ENCODE results near the gene TSSK3.

DNA sequence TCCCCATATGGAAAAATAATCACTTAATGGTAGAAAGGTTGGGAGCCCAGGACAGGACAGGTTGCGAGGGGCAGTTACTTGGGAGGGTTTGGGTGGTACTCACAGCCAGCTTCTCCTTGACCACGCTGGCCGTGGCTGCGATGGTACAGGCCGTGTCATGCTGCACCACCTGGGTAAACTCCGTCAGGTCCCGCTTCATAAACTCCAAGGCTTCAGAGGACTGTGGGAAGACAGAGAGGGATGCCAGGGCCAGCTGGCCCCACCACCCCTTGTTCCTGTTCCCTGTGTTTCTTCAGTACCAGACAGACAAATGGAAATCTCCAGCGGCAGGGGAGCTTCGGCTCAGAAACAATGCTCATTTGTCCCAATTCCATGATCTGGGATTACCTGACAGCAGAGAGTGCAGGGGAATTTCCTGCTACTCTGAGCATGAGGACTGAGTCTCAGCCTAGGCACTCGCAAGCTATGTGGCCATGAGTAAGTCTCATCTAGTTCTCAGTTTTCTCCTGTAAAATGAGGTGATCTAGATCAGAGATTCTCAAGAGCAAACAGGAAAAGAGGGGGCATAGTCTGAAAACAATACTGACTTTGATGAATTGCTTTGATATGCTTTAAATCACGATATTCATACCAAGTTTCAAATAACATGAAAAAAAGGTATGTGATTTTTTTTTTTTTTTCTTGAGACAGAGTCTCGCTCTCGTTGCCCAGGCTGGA, 24.5 kb downstream of the TSSK3 start:
- TF ChIP-seq, protein P1, sequence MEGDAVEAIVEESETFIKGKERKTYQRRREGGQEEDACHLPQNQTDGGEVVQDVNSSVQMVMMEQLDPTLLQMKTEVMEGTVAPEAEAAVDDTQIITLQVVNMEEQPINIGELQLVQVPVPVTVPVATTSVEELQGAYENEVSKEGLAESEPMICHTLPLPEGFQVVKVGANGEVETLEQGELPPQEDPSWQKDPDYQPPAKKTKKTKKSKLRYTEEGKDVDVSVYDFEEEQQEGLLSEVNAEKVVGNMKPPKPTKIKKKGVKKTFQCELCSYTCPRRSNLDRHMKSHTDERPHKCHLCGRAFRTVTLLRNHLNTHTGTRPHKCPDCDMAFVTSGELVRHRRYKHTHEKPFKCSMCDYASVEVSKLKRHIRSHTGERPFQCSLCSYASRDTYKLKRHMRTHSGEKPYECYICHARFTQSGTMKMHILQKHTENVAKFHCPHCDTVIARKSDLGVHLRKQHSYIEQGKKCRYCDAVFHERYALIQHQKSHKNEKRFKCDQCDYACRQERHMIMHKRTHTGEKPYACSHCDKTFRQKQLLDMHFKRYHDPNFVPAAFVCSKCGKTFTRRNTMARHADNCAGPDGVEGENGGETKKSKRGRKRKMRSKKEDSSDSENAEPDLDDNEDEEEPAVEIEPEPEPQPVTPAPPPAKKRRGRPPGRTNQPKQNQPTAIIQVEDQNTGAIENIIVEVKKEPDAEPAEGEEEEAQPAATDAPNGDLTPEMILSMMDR (IDR thresholded peaks at IDR 0.05; ENCODE audit: low read depth, low read length), result no peak
- no peak for TF ChIP-seq EZH2phosphoT487 (IDR thresholded peaks at IDR 0.05; ENCODE audit: low read depth)
